ENCODE measurements around the gene TULP4.

DNA sequence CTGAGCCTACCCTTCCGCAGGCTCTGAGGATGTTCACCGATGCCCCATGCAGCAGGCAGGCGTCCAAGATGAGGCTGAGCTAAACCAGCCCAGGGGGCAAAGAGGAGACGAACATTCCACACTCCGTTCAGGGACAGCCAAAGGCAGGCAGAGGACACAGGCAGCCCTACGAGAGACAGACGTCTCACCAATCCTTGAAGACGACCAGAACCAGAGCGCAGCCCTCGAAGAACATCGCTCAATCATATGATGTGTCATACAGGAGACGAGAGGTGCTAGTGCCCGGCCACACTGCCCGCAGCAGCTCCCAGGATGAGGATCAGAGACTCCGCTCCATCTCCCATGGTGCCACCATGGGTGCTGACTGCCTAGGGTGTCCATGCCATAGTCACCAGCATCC, 212.0 kb downstream of the TULP4 start:
- TF ChIP-seq, protein P1, sequence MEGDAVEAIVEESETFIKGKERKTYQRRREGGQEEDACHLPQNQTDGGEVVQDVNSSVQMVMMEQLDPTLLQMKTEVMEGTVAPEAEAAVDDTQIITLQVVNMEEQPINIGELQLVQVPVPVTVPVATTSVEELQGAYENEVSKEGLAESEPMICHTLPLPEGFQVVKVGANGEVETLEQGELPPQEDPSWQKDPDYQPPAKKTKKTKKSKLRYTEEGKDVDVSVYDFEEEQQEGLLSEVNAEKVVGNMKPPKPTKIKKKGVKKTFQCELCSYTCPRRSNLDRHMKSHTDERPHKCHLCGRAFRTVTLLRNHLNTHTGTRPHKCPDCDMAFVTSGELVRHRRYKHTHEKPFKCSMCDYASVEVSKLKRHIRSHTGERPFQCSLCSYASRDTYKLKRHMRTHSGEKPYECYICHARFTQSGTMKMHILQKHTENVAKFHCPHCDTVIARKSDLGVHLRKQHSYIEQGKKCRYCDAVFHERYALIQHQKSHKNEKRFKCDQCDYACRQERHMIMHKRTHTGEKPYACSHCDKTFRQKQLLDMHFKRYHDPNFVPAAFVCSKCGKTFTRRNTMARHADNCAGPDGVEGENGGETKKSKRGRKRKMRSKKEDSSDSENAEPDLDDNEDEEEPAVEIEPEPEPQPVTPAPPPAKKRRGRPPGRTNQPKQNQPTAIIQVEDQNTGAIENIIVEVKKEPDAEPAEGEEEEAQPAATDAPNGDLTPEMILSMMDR (IDR thresholded peaks at IDR 0.05 in 8 of 11, conservative IDR thresholded peaks at IDR 0.05 in 3 of 11): no peak
- TF ChIP-seq POLR2AphosphoS5 (IDR thresholded peaks at IDR 0.05): no peak
- TF ChIP-seq POLR2A (IDR thresholded peaks at IDR 0.05): no peak
